Adrenal gland (tissue), 12 donors: ENCODE data around the gene NSUN6. TPM values are rescaled to one million over a fixed set of nuclear protein-coding genes. Genes with fewer than 3 reads are reported as not detected.
"Not testable (repeated sequence)": the region's sequence is repeated elsewhere in the genome, so short reads cannot be mapped to it uniquely, and the experiment has no call there.

Experiments
- DNase-seq, 7 donors: peaks; one replicate each; pipeline ENCODE4 v3.0.0-alpha.2; 2019 to 2020
- H3K27ac ChIP-seq, 5 donors: fragments of 200-600 bp; sonication (generic) in 4 of 5; 1 replicate in 3 of 5; 2 replicates in 2 of 5; pipeline versions ENCODE4 v1.5.1 to v1.8.0; 2016 to 2020; ENCODE audit warnings: mild to moderate bottlenecking in 1 of 5
- H3K27me3 ChIP-seq: fragments of 200-600 bp; 2 replicates; pipeline ENCODE4 v1.8.0; 2021
- H3K36me3 ChIP-seq, 2 donors: fragments of 200-600 bp; replicated peaks in 1 of 2; 1 replicate in 1 of 2; 2 replicates in 1 of 2; pipeline versions ENCODE4 v1.5.1 to v1.8.0; 2018 to 2022
- H3K4me1 ChIP-seq, 2 donors: fragments of 200-600 bp; replicated peaks in 1 of 2; 1 replicate in 1 of 2; 2 replicates in 1 of 2; pipeline versions ENCODE4 v1.5.1 to v1.8.0; 2018 to 2021
- H3K4me3 ChIP-seq, 4 donors: fragments of 200-600 bp; sonication (generic) in 3 of 4; one replicate each; pipeline ENCODE4 v1.5.1; 2016 to 2018
- H3K9me3 ChIP-seq, 3 donors: fragments of 200-600 bp; sonication (generic) in 1 of 3; replicated peaks in 1 of 3; 1 replicate in 2 of 3; 2 replicates in 1 of 3; pipeline versions ENCODE4 v1.5.1 to v1.8.0; 2016 to 2021
- CTCF ChIP-seq, 6 experiments: fragments of 450-650 bp in 4 of 6; fragments of 200-600 bp in 2 of 6; sonication (generic) in 1 of 6; IDR thresholded peaks; 1 replicate in 5 of 6; 2 replicates in 1 of 6; pipeline versions ENCODE4 v1.5.1 to v1.8.0; 2016 to 2021; ENCODE audit warnings: antibody characterized with exemption in 6 of 6, mild to moderate bottlenecking in 2 of 6, moderate library complexity in 1 of 6
- POLR2A ChIP-seq, 2 donors: fragments of 450-650 bp; IDR thresholded peaks; one replicate each; pipeline ENCODE4 v1.6.1; 2017; ENCODE audit warnings: antibody characterized with exemption in 2 of 2, mild to moderate bottlenecking in 2 of 2, moderate library complexity in 1 of 2
- WGBS, 4 donors: extraction: QIAGEN DNeasy Blood & Tissue Kit in 2 of 4; methylation state at CpG; one replicate each; pipeline versions ENCODE4 v1.1.5 to v1.1.7; 2013 to 2017; 5-methylcytosine and 5-hydroxymethylcytosine counted together
- intact Hi-C, 2 donors: fragments of 100-400 bp; cut with DNase I; formaldehyde crosslinking; loops; one replicate each; pipeline versions ENCODE4 v1.14.1 to v1.15.0; 2022 to 2023
- polyA plus RNA-seq, 3 donors: library from polyadenylated mRNA; stranded (reverse); fragments of 200-250 nt in 2 of 3; fragments of 350-450 nt in 1 of 3; fragmentation: Illumina TruSeq in 1 of 3; extraction: RNeasy Lipid Tissue Mini Kit (QIAGEN cat#74804) in 1 of 3; gene quantifications; one replicate each; pipeline ENCODE4 v1.2.3, GENCODE V29; 2013 to 2014
- total RNA-seq, 9 donors: library from RNA; depleted of rRNA in 4 of 9; stranded (reverse); fragments of >200 nt in 4 of 9; fragments of 120-200 nt in 1 of 9; fragmentation: NEBNext Ultra II Directional in 1 of 9; extraction: Animal tissue kit (Norgen Biotek cat#: 25700) in 1 of 9; gene quantifications; one replicate each; pipeline versions ENCODE4 v1.1.0 to v1.2.4, GENCODE V29; 2013 to 2023
- donor health status: healthy with polysubstance abuse.
- donor health status: Bipolar disorder and iron deficiency.
- donor health status: DM: yes; HTN: yes; CAD: no.
- donor health status: DM: no; HTN: no; CAD: no.
- donor health status: DM: no; HTN: no; CAD: no.
- donor health status: DM: yes; HTN: yes; CAD: no.

NSUN6 gene
- total and polyA plus RNA-seq, 12 donors = 5.1 to 33.3 (median 17.4) TPM

GRCh38 chr10:18647945-18648344, 3.4 kb downstream of the NSUN6 start:
- no peaks in the 10 kb centered on the region for H3K9me3 ChIP-seq
- no peak overlapping the region for H3K4me3 ChIP-seq
- TF ChIP-seq CTCF (IDR thresholded peaks at IDR 0.05) (no peak), POLR2A (IDR thresholded peaks at IDR 0.05) (no peak)
- no peak for DNase-seq
- H3K36me3 ChIP-seq = peaks cover 0 to 4% of the 10 kb centered on the region in 2 donors
- intact Hi-C loops = no loop called here
- H3K27ac ChIP-seq = no peak overlapping the region
- WGBS, 4 donors = 90 to 100% (median 94%) methylated on average over 3 of the region's 3 CpGs
- no peaks in the 10 kb centered on the region for H3K27me3 ChIP-seq
- H3K4me1 ChIP-seq = peaks cover 17 to 18% of the 10 kb centered on the region in 2 donors

GRCh38 chr10:18647151-18647550, 4.2 kb downstream of the NSUN6 start:
- H3K27me3 ChIP-seq = no peaks in the 10 kb centered on the region
- peaks cover 17 to 18% of the 10 kb centered on the region in 2 donors for H3K4me1 ChIP-seq
- H3K36me3 ChIP-seq = peaks cover 0 to 4% of the 10 kb centered on the region in 2 donors
- no peak overlapping the region for H3K27ac ChIP-seq
- 86 to 93% (median 91%) methylated on average over 2 of the region's 2 CpGs for WGBS, 4 donors
- no peaks in the 10 kb centered on the region for H3K9me3 ChIP-seq
- intact Hi-C loops = no loop called here
- TF ChIP-seq CTCF (IDR thresholded peaks at IDR 0.05) (no peak), POLR2A (IDR thresholded peaks at IDR 0.05) (no peak)
- H3K4me3 ChIP-seq = no peak overlapping the region
- DNase-seq = no peak

DNA sequence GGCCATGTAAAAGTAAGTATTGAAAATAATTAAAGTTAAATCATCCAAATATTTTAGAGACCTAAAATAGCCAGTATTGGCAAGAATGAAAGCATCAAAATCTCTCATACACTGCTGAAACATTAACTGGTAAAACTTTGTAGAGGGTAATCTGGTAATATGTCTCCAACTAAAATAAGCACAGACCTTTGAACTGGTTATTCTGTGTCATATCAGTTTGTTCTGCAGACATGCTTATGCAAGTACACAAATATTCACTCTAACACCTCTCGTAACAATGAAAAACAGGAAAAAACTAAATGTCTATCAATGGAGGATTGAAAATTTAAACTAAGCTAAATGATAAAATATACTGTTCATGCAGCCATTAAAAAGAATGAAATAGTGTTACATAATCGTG, 11.7 kb downstream of the NSUN6 start:
- intact Hi-C loops, H3K27ac ChIP-seq, H3K4me1 ChIP-seq, H3K4me3 ChIP-seq, H3K27me3 ChIP-seq, H3K9me3 ChIP-seq, DNase-seq, H3K36me3 ChIP-seq: not testable (repeated sequence)
- WGBS, 4 donors = 94 to 99% (median 96%) methylated on average over 2 of the region's 2 CpGs

DNA sequence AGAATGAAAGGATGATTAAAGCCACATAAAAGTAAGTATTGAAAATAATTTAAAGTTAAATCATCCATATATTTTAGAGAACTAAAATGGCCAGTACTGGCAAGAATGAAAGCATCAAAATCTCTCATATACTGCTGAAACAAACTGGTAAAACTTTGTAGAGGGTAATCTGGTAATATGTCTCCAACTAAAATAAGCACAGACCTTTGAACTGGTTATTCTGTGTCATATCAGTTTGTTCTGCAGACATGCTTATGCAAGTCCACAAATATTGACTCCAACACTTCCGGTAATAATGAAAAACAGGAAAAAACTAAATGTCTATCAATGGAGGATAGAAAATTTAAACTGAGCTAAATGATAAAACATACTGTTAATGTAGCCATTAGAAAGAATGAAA, 14.0 kb downstream of the NSUN6 start:
- H3K4me1 ChIP-seq, H3K9me3 ChIP-seq, H3K27ac ChIP-seq, H3K27me3 ChIP-seq, H3K36me3 ChIP-seq, H3K4me3 ChIP-seq, intact Hi-C loops, DNase-seq: not testable (repeated sequence)
- 80 to 88% (median 88%) methylated on average over 1 of the region's 1 CpG for WGBS, 4 donors

- no peak overlapping the region for H3K4me3 ChIP-seq
- intact Hi-C loops = no loop called here
- H3K4me1 ChIP-seq = no peaks in the 10 kb centered on the region
- 40 to 53% (median 45%) methylated on average over 4 of the region's 4 CpGs for WGBS, 4 donors
- no peaks in the 10 kb centered on the region for H3K36me3 ChIP-seq
- H3K27me3 ChIP-seq = no peaks in the 10 kb centered on the region
- H3K27ac ChIP-seq = peak overlapping the region in 4 of 5 donors; percentile 22 to 57 (median 40)
- TF ChIP-seq CTCF (IDR thresholded peaks at IDR 0.05) (no peak), POLR2A (IDR thresholded peaks at IDR 0.05) (no peak)
- H3K9me3 ChIP-seq = no peaks in the 10 kb centered on the region
- peak; percentile 54 to 81 (median 71) for DNase-seq
These were observed 15.4 kb downstream of the NSUN6 start for GRCh38 chr10:18635995-18636394.

- H3K27ac ChIP-seq, H3K4me1 ChIP-seq, H3K4me3 ChIP-seq, intact Hi-C loops, H3K9me3 ChIP-seq, H3K27me3 ChIP-seq, DNase-seq, H3K36me3 ChIP-seq: not testable (repeated sequence)
- WGBS, 4 donors = 75 to 100% (median 87%) methylated on average over 2 of the region's 3 CpGs
These were observed 18.9 kb downstream of the NSUN6 start for GRCh38 chr10:18632500-18632899.
